ENCODE data around the gene GABRG3.

GRCh38 chr15:27342991-27343390 lies 372.0 kb downstream of the GABRG3 start:
- TF ChIP-seq SUZ12 (IDR thresholded peaks at IDR 0.05; ENCODE audit: extremely low read depth, insufficient read depth, insufficient read length) (no peak), YY1 (IDR thresholded peaks at IDR 0.05; ENCODE audit: insufficient read depth, insufficient read length) (no peak)
